H1 (cell line): ENCODE measurements around the gene WDR44. TPM values are rescaled to one million over a fixed set of nuclear protein-coding genes. Genes with fewer than 3 reads are reported as not detected.

Source experiments
- CTCF ChIA-PET: fragments of 300-600 bp; sonication (Branson Sonifier 250); formaldehyde crosslinking; loops from one replicate; lab custom pipeline; 2021; ENCODE audit not compliant: partially characterized antibody; lab: Charles Lee
- POLR2A ChIA-PET: fragments of 300-600 bp; sonication (Branson Sonifier 250); formaldehyde crosslinking; loops from one replicate; lab custom pipeline; 2021; ENCODE audit warnings: inconsistent platforms; ENCODE audit not compliant: partially characterized antibody; lab: Charles Lee
- DNase-seq, 2 experiments: peaks; one replicate each; pipeline versions ENCODE4 v3.0.0 to v3.0.0-alpha.2; 2010 to 2022; ENCODE audit warnings: low spot score in 2 of 2, low read depth in 1 of 2, mixed read lengths in 1 of 2
- FAIRE-seq: peaks from 2 replicates; lab custom pipeline; 2011; peaks lifted over from hg19 to GRCh38; lab: Jason Lieb, UNC
- H2AFZ ChIP-seq: 2 replicates; pipeline ENCODE4 v1.8.1; 2012; ENCODE audit warnings: low read length, inconsistent platforms
- H2AK5ac ChIP-seq: 2 replicates; pipeline ENCODE4 v1.6.1; 2013; ENCODE audit warnings: low read depth, low read length
- H2BK120ac ChIP-seq: replicated peaks from 2 replicates; pipeline ENCODE3; 2013; ENCODE audit warnings: low read depth, low read length, inconsistent platforms
- H2BK12ac ChIP-seq: 2 replicates; pipeline ENCODE4 v1.6.1; 2013; ENCODE audit warnings: low read depth, low read length
- H2BK15ac ChIP-seq: 2 replicates; pipeline ENCODE4 v1.6.1; 2013; ENCODE audit warnings: low read length
- H2BK20ac ChIP-seq: 2 replicates; pipeline ENCODE4 v1.6.1; 2013; ENCODE audit warnings: low read length
- H2BK5ac ChIP-seq: 2 replicates; pipeline ENCODE4 v1.6.1; 2013; ENCODE audit warnings: low read depth, low read length
- H3K14ac ChIP-seq: 2 replicates; pipeline ENCODE4 v1.6.1; 2013; ENCODE audit warnings: inconsistent platforms; ENCODE audit not compliant: insufficient read length
- H3K18ac ChIP-seq: 2 replicates; pipeline ENCODE4 v1.6.1; 2013; ENCODE audit warnings: low read length; ENCODE audit errors: extremely low read depth
- H3K23ac ChIP-seq: 2 replicates; pipeline ENCODE4 v1.6.1; 2013; ENCODE audit warnings: inconsistent platforms; ENCODE audit not compliant: insufficient read length
- H3K23me2 ChIP-seq: 2 replicates; pipeline ENCODE4 v1.6.1; 2013; ENCODE audit warnings: low read depth, low read length
- H3K27ac ChIP-seq: 2 replicates; pipeline ENCODE4 v1.6.1; 2011; ENCODE audit warnings: low read depth, low read length, inconsistent platforms
- H3K27me3 ChIP-seq, 4 experiments: replicated peaks in 1 of 4; 1 replicate in 1 of 4; 2 replicates in 3 of 4; pipeline versions ENCODE4 v1.6.1 to v1.8.1; 2011 to 2013; ENCODE audit warnings: low read length in 3 of 4, mild to moderate bottlenecking in 3 of 4, inconsistent platforms in 2 of 4, mixed read lengths in 2 of 4, moderate library complexity in 1 of 4; ENCODE audit not compliant: control insufficient read depth in 3 of 4, insufficient read depth in 3 of 4; ENCODE audit errors: extremely low read depth in 1 of 4
- H3K36me3 ChIP-seq, 4 experiments: 2 replicates each; pipeline versions ENCODE4 v1.6.1 to v1.8.1; 2011 to 2013; ENCODE audit warnings: mild to moderate bottlenecking in 4 of 4, low read length in 3 of 4, moderate library complexity in 2 of 4, control low read depth in 1 of 4, inconsistent platforms in 1 of 4; ENCODE audit not compliant: insufficient read depth in 4 of 4, control insufficient read depth in 2 of 4
- H3K4ac ChIP-seq: replicated peaks from 2 replicates; pipeline ENCODE3; 2013; ENCODE audit warnings: low read length, low read depth, mixed read lengths, inconsistent platforms; ENCODE audit not compliant: insufficient read length
- H3K4me1 ChIP-seq, 4 experiments: replicated peaks in 1 of 4; 1 replicate in 1 of 4; 2 replicates in 3 of 4; pipeline versions ENCODE4 v1.6.1 to v1.8.1; 2011 to 2013; ENCODE audit warnings: low read length in 3 of 4, inconsistent platforms in 2 of 4, mixed read lengths in 1 of 4; ENCODE audit not compliant: insufficient read depth in 4 of 4, control insufficient read depth in 3 of 4
- H3K4me2 ChIP-seq, 2 experiments: 2 replicates each; pipeline versions ENCODE4 v1.6.1 to v1.8.1; 2011 to 2013; ENCODE audit warnings: low read depth in 2 of 2, low read length in 2 of 2, control low read depth in 1 of 2, inconsistent platforms in 1 of 2, mild to moderate bottlenecking in 1 of 2; ENCODE audit not compliant: insufficient read depth in 1 of 2
- H3K4me3 ChIP-seq, 4 experiments: fragments of 200-600, 300-600 bp in 1 of 4; sonication (generic), shearing (Covaris generic), sonication (Bioruptor Twin) in 1 of 4; 2 replicates each; pipeline versions ENCODE4 v1.5.1 to v1.8.1; 2011 to 2016; ENCODE audit warnings: low read length in 4 of 4, low read depth in 3 of 4, control low read depth in 2 of 4, inconsistent platforms in 2 of 4, mild to moderate bottlenecking in 2 of 4, mixed read lengths in 1 of 4, moderate library complexity in 1 of 4; ENCODE audit not compliant: insufficient read depth in 2 of 4; ENCODE audit errors: extremely low read depth in 1 of 4
- H3K56ac ChIP-seq: replicated peaks from 2 replicates; pipeline ENCODE3; 2013; ENCODE audit warnings: low read depth, mild to moderate bottlenecking, mixed read lengths, low read length, inconsistent platforms; ENCODE audit not compliant: insufficient read length
- H3K79me1 ChIP-seq: 2 replicates; pipeline ENCODE4 v1.6.1; 2013; ENCODE audit warnings: low read depth, low read length, control low read depth
- H3K79me2 ChIP-seq, 2 experiments: 2 replicates each; pipeline versions ENCODE4 v1.6.1 to v1.8.1; 2012 to 2013; ENCODE audit warnings: low read length in 2 of 2, mild to moderate bottlenecking in 2 of 2, inconsistent platforms in 1 of 2; ENCODE audit not compliant: insufficient read depth in 2 of 2, control insufficient read depth in 1 of 2
- H3K9ac ChIP-seq, 4 experiments: replicated peaks in 1 of 4; 1 replicate in 1 of 4; 2 replicates in 3 of 4; pipeline versions ENCODE4 v1.6.1 to v1.8.1; 2011 to 2013; ENCODE audit warnings: low read depth in 3 of 4, low read length in 3 of 4, control low read depth in 2 of 4, mild to moderate bottlenecking in 2 of 4, moderate library complexity in 2 of 4, inconsistent platforms in 1 of 4; ENCODE audit errors: extremely low read depth in 1 of 4
- H3K9me3 ChIP-seq, 2 experiments: 2 replicates each; pipeline versions ENCODE4 v1.6.1 to v1.8.1; 2012 to 2013; ENCODE audit warnings: mild to moderate bottlenecking in 2 of 2, moderate library complexity in 2 of 2, control low read depth in 1 of 2, inconsistent platforms in 1 of 2, low read depth in 1 of 2, low read length in 1 of 2, mixed read lengths in 1 of 2; ENCODE audit not compliant: insufficient read depth in 2 of 2
- H4K20me1 ChIP-seq, 2 experiments: replicated peaks in 1 of 2; 2 replicates each; pipeline versions ENCODE3 to v1.8.1; 2011 to 2013; ENCODE audit warnings: inconsistent platforms in 2 of 2, low read length in 2 of 2, mild to moderate bottlenecking in 1 of 2; ENCODE audit not compliant: insufficient read depth in 2 of 2, control insufficient read depth in 1 of 2
- H4K5ac ChIP-seq: 2 replicates; pipeline ENCODE4 v1.6.1; 2013; ENCODE audit warnings: low read length, low read depth, mixed read lengths, inconsistent platforms; ENCODE audit not compliant: insufficient read length
- H4K8ac ChIP-seq: 2 replicates; pipeline ENCODE4 v1.8.0; 2013; ENCODE audit warnings: mild to moderate bottlenecking, moderate library complexity, low read length, inconsistent platforms; ENCODE audit not compliant: insufficient read depth; ENCODE audit errors: extremely low read depth
- H4K91ac ChIP-seq: replicated peaks from 2 replicates; pipeline ENCODE3; 2013; ENCODE audit warnings: low read length, mixed read lengths, inconsistent platforms; ENCODE audit not compliant: insufficient read length
- ATF2 ChIP-seq: IDR thresholded peaks from 2 replicates; pipeline ENCODE4 v1.6.1; 2012; ENCODE audit warnings: low read length, inconsistent platforms
- CEBPB ChIP-seq: IDR thresholded peaks from 2 replicates; pipeline ENCODE4 v1.6.1; 2012; ENCODE audit warnings: low read depth, low read length
- CHD2 ChIP-seq: IDR thresholded peaks from 2 replicates; pipeline ENCODE4 v1.6.1; 2012; ENCODE audit warnings: low read length, improper control_type of control experiment
- EZH2 ChIP-seq: fragments of 200-600 bp; sonication (generic); IDR thresholded peaks from 2 replicates; pipeline ENCODE4 v1.7.1; 2012; ENCODE audit warnings: low read depth, mild to moderate bottlenecking, moderate library complexity, low read length, inconsistent platforms; ENCODE audit not compliant: severe bottlenecking
- SIN3A ChIP-seq, 2 experiments: IDR thresholded peaks in 1 of 2; conservative IDR thresholded peaks in 1 of 2; 2 replicates each; pipeline ENCODE4 v1.6.1; 2011 to 2012; ENCODE audit warnings: low read length in 2 of 2, improper control_type of control experiment in 1 of 2, low read depth in 1 of 2, mild to moderate bottlenecking in 1 of 2
- YY1 ChIP-seq: IDR thresholded peaks from 2 replicates; pipeline ENCODE4 v1.6.1; 2011; ENCODE audit warnings: low read depth, mild to moderate bottlenecking, low read length
- polyA plus RNA-seq, 7 experiments: library from polyadenylated mRNA; depleted of rRNA in 3 of 7; stranded (reverse) in 5 of 7; unstranded in 2 of 7; fragments of >200 nt in 5 of 7; fragments of 200-250 nt in 2 of 7; gene quantifications; 1 replicate in 5 of 7; 2 replicates in 1 of 7; 4 replicates in 1 of 7; pipeline versions ENCODE4 v1.2.1 to v1.2.3, GENCODE V29; 2011 to 2013; ENCODE audit warnings: missing spikeins in 2 of 7, mixed read lengths in 2 of 7
- total RNA-seq: library from RNA; stranded (reverse); fragmentation: NEBNext Ultra II Directional; extraction: Animal tissue kit (Norgen Biotek cat#: 25700); gene quantifications from 2 replicates; pipeline ENCODE4 v1.2.1, GENCODE V29; 2021

The WDR44 gene
- total and polyA plus RNA-seq, 2 of the 8 experiments (the other 6 are each of a cell fraction or from before 2014, with no cell fraction given), result 5.1 to 17.2 TPM

- Histone ChIP-seq H3K36me3 (no peaks in the 10 kb centered on the region), H2BK15ac (no peak overlapping the region), H2BK12ac (no peak overlapping the region), H4K91ac (no peak overlapping the region), H2BK5ac (no peak overlapping the region), H2AFZ (no peak overlapping the region), H3K4me1 (no peaks in the 10 kb centered on the region), H2AK5ac (no peak overlapping the region), H3K79me2 (no peaks in the 10 kb centered on the region), H3K23ac (no peak overlapping the region), H4K5ac (no peak overlapping the region), H2BK120ac (no peak overlapping the region), H4K8ac (no peak overlapping the region), H3K9me3 (no peaks in the 10 kb centered on the region), H3K27me3 (no peaks in the 10 kb centered on the region), H3K27ac (no peak overlapping the region)
- POLR2A ChIA-PET, result no interaction called here
- FAIRE-seq, result no peak
- TF ChIP-seq CEBPB (no peak), SIN3A (conservative IDR thresholded peaks at IDR 0.05 in 1 of 2, IDR thresholded peaks at IDR 0.05 in 1 of 2; ENCODE audit: low read depth in 1 of 2, low read length in 2 of 2) (no peak), EZH2 (no peak), YY1 (no peak), CHD2 (no peak), ATF2 (no peak)
- TF ChIP-seq, all 59 proteins: peak for 0
- Histone ChIP-seq H3K14ac (no peak overlapping the region), H3K23me2 (no peaks in the 10 kb centered on the region), H2BK20ac (no peak overlapping the region), H4K20me1 (no peaks in the 10 kb centered on the region), H3K56ac (no peak overlapping the region), H3K4me3 (no peak overlapping the region), H3K4ac (no peak overlapping the region), H3K9ac (no peak overlapping the region), H3K79me1 (no peaks in the 10 kb centered on the region), H3K18ac (no peak overlapping the region), H3K4me2 (no peak overlapping the region)
- CTCF ChIA-PET, result no interaction called here
- DNase-seq, result no peak
These were observed 7.0 kb upstream of the WDR44 start for GRCh38 chrX:118338930-118339329.
